ENCODE measurements around the gene KLHL7.
"Not testable (repeated sequence)": the region's sequence is repeated elsewhere in the genome, so short reads cannot be mapped to it uniquely, and the experiment has no call there.

KLHL7 gene

GRCh38 chr7:23183279-23184012 is 77.9 kb downstream of the KLHL7 start:
- DNase-seq, result no peak

GRCh38 chr7:23184291-23184690 is 78.7 kb downstream of the KLHL7 start:
- no peak for DNase-seq

GRCh38 chr7:23184709-23185359 is 79.2 kb downstream of the KLHL7 start:
- DNase-seq, result no peak

DNA sequence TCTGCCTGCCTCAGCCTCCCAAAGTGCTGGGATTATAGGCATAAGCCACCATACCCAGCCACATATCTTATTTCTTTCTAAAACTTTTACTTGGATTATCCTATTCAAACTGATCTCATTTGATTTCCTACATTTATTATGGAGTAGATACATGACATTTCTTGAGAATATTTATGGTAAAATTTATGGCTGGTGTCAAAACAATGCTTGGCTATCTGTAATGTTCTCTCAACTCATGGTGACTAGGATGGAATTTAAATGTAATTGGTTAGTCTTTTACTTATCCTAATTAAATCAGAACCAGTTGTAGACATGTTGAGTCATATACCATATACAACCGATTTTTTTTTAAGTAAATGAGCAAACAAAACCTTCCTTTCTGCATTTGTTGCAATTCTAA is 80.4 kb downstream of the KLHL7 start:
- DNase-seq, result no peak

- DNase-seq, result no peak
Measured at GRCh38 chr7:23191022-23191421, 85.4 kb downstream of the KLHL7 start.

DNA sequence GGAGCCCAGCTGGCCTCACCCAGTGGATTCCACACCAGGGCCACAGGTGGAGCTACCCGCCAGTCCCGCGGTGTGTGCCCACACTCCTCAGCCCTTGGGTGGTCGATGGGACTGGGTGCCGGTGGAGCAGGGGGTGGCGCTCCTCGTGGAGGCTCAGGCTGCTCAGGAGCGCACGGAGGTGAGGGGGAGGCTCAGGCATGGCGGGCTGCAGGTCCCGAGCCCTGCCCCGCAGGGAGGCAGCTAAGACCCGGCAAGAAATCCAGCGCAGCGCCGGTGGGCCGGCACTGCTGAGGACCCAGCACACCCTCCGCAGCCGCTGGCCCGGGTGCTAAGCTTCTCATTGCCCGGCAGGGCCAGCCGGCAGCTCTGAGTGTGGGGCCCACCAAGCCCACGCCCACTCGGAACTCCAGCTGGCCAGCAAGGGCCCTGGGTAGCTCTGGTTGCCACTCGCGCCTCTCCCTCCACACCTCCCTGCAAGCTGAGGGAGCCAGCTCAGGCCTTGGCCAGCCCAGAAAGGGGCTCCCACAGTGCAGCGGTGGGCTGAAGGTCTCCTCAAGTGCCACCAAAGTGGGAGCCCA is 88.2 kb downstream of the KLHL7 start:
- DNase-seq, result not testable (repeated sequence)

GRCh38 chr7:23196306-23196705 is 90.7 kb downstream of the KLHL7 start:
- DNase-seq, result no peak

DNA sequence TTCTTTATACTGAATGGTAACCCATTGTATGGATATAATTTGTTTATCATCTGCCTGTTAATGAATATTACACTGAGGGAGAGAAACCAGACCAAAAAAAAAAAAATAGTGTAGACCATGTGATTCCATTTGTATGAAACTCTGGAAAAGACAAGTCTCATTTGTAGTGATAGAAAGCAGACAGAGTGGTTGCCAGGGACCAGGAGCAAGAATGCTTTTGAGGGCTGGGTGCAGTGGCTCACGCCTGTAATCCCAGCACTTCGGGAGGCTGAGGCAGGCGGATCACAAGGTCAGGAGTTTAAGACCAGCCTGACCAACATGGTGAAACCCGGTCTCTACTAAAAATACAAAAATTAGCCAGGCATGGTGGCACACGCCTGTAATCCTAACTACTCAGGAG is 92.2 kb downstream of the KLHL7 start:
- DNase-seq, result not testable (repeated sequence)

GRCh38 chr7:23200331-23200730 is 94.7 kb downstream of the KLHL7 start:
- DNase-seq, result no peak

GRCh38 chr7:23204241-23204640 is 98.7 kb downstream of the KLHL7 start:
- no peak for DNase-seq

DNA sequence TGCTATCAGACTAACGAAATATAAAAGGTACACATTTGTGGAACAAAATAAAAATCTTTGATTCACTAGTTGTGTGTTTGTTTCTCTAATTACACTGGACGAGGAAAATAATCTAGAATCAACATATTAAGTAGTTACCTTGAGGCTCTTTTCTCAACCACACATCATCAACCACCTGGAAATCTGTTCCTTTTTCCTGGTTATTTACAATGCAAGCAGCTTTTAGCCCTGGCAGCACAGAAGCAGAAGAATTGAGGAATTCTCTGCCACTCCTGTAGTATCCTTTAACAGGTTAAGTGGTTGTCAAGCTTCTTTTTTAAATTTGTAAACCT is 100.0 kb downstream of the KLHL7 start:
- no peak for DNase-seq

GRCh38 chr7:23205909-23206767 is 100.6 kb downstream of the KLHL7 start:
- no peak for DNase-seq

GRCh38 chr7:23207021-23207420 is 101.4 kb downstream of the KLHL7 start:
- no peak for DNase-seq

DNA sequence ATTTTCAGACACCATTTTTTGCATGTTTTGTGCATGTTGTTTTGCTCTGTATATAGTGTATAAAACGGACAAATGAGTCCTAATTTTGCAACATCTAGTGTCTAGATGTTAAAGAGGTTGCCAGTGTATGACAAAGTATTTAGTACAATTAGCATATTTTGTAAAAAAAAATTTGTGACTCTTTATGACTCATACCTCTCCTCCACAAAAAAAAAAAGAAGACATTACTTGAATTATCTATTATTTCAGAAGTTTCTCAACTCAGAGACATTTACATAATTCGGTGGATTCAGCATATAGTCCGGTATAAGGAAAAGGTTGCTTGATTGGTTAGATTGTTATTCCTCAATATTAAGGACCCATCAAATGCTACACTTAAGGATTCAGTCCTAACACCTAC is 102.3 kb downstream of the KLHL7 start:
- no peak for DNase-seq

- no peak for DNase-seq
Measured at GRCh38 chr7:23208316-23208715, 102.7 kb downstream of the KLHL7 start.

DNA sequence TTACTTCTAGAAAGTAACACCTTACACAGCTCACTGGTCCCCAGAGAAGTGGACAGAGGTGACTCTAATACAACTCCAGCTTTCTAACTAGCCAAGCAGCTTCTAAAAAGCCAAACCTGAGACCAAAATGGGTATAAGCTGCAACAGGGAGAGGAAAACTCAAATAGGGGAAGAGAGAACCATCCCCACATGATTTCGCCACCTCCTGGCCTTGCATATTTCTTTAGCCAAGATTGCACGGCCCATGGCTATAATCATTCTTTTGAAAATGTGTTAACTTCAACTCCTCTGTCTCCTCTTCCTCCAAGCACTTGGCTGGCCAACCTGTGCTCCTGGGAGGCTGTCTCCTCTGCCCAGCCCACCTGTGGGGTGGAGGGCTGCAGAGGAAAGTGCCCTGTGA is 104.9 kb downstream of the KLHL7 start:
- no peak for DNase-seq

DNA sequence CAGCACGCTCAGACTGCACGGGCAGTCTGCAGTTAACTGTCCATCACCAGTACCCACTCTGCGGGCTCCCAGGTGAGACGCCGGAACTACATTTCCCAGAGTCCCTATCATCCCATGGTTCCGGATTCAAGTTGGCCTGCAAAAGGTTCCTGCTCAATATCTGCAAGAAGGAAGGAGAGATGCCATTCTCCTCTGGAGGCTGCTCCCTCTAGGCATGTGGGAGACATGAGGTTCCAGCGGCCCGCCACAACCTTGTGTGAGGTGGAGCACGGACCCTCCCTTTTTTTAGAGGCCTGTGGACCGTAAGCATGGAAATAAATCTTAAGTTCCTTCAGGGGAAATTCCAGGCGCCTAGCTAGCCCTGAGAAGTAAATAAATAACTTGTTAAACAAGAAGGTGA is 106.0 kb downstream of the KLHL7 start:
- no peak for DNase-seq

DNA sequence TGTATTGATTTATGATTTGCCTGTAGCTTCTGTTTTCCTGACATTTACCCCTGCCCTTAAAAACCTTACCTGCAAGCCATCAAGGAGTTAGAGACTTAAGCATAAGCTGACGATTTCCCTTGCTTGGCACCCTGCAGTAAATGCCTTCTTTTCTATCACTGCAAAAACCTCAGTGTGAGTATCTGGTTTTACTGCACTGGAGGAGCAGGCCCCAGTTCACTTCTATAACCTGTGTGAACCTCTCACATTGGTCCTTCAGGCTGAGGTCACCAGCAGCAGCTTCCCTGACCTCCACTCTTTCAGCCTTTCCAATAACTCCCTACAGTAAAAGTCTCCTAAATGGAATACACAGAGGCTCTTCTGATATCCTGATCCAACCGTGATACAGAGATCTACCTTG is 106.8 kb downstream of the KLHL7 start:
- DNase-seq, result no peak

GRCh38 chr7:23212841-23213240 is 107.3 kb downstream of the KLHL7 start:
- DNase-seq, result no peak

DNA sequence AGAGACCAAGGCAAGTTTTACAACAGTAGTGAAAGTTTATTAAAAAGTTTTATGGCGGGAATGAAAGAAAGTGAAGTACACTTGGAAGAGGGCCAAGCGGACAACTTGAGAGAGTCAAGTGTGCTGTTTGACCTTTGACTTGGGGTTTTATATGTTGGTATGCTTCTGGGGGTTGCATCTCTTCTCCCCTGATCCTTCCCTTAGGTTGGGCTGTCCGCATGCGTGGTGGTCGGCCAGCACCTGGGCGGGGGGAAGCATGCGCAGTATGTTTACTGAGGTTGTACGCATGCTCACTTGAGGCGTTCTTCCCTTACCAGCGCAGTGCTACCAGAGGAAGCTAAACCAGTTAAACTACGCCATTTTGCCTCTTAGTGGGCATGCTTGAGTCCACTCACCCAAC is 108.2 kb downstream of the KLHL7 start:
- no peak for DNase-seq

DNA sequence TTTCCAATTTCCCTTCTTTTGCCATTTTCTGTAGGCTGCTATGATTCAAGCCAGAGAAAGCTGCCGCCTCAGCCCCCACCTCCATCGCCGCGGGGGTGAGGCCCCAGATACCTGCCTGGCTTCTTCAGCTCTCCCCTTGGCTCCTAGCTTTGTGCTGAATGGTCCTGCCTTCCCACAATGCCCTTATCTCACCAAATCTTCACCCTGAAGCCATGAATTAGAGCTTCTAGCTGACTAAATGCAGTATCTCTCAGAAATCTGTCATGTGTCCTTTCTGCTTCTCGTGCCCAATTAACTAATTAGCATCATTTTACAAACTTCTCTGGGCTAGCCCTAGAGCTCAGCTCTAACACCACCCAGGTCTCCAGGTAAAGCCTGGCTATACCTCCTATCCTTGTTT is 108.8 kb downstream of the KLHL7 start:
- no peak for DNase-seq

DNA sequence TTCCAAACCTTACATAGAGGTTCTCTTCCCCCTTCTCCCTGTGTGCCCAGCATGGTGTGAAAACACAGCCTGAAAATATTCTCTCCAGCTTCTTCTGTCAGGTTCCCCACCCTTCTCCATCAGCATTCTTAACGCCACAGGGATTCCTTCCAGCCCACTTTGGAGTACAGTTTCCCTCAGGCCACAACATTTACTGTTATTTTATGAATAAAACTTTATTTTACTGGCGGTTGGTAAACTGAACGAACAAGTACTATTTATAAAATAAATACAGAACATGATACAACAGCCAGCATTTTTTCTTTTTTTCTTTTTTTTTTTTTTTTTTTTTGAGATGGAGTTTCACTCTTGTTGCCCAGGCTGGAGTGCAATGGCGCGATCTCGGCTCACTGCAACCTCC is 109.4 kb downstream of the KLHL7 start:
- no peak for DNase-seq

GRCh38 chr7:23216021-23216420 is 110.4 kb downstream of the KLHL7 start:
- no peak for DNase-seq

- DNase-seq, result no peak
Measured at GRCh38 chr7:23218196-23218595, 112.6 kb downstream of the KLHL7 start.
